Pons (tissue), 1 donor: Measurements from ENCODE around the gene CACFD1.

Experiments used
- DNase-seq: peaks from one replicate; pipeline ENCODE4 v3.0.0-alpha.2; 2016; ENCODE audit warnings: low spot score

The CACFD1 gene

GRCh38 chr9:133459476-133460404, at the start of gene CACFD1:
Gene CACFD1, plus strand, starts transcription at chr9:133459978. Its CDS starts 89 bp downstream, at chr9:133460067.
- peak; percentile 93 for DNase-seq

DNA sequence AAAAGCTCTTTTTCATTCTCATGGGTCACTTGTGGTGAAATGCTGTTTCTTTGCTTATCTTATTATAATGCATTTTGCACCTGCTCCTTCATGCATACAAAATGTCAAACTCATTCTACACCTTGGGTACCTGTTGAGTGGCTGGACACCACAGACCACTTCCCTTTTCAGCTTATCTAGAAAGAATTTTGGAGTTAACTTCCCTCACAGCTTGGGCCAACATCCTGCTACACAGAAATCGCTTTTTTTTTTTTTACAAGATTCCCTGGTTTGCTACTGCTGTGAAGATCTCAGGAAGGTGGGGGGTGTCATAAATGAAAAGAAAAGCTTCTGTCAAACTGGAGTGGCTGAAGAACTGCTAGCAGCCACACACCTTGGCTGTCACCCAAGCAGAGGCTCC, 44.6 kb upstream of the CACFD1 start:
- no peak for DNase-seq

DNA sequence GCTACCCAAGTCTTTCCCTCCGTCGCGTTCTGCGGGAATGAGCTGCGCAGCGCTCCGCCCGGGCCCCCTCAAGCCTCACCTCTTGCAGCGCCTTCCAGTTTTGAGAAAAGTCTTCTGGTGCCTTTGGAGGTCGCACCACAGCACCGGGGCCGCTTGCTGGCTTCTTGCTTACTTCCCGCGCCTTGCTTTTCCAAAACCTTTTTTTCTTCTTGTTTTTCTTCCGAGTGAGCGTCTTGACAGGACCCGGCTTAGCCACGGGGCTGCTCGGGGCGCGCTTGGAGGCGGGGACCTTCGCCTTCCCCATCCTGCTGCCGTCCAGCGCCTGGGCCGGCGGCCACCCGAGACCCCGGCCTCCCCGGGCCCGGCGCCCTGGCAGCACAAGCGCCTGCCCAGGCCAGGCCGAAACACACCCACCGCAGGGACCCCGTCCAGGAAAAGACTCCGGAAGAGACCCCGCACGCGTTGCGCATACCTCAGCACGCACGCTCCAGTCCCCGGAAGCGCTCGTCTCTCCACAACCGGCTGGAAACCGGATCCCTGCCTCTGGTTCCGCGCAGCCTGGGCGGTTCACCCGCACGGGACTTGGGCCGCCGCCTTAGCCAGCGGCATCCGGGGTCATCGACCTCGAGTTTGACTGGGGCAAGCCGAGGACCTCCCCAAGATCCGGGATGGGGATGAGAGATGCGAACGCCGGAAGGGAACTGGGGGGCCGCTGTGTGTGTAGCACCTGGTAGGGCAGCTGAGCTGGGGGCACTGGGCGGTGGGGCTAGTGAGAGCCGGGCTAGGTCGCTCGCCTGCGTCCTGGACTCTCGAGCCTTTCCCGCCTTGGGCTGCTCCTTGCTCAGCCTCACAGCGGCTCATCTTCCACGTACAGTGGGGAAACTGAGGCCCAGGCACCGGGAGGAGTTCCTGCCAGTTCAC, 42.0 kb upstream of the CACFD1 start, which contains the start of gene REXO4:
TSS of gene REXO4 (minus strand) at position 470 of the 921 bp plus-strand sequence. CDS start at position 304, 166 bp downstream.
- peak; percentile 46 for DNase-seq

DNA sequence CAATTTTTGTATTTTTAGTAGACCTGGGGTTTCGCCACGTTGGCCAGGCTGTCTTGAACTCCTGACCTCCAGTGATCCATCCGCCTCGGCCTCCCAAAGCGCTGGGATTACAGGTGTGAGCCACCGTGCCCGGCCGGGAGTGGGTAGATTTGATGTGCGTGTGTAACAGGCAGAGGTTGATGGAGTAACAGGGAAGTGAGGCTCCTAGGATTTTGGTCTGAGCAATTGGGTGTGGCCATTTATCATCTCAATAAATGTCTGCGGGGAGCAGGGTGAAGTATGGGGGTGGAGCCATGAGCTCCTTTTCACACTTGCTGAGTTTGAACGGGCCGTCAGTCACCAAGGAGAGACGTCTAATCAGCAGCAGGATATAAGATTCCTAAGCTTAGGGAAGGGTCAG, 40.8 kb upstream of the CACFD1 start:
- DNase-seq: no peak

- DNase-seq: no peak
These were observed 39.4 kb upstream of the CACFD1 start for GRCh38 chr9:133420392-133420827.

DNA sequence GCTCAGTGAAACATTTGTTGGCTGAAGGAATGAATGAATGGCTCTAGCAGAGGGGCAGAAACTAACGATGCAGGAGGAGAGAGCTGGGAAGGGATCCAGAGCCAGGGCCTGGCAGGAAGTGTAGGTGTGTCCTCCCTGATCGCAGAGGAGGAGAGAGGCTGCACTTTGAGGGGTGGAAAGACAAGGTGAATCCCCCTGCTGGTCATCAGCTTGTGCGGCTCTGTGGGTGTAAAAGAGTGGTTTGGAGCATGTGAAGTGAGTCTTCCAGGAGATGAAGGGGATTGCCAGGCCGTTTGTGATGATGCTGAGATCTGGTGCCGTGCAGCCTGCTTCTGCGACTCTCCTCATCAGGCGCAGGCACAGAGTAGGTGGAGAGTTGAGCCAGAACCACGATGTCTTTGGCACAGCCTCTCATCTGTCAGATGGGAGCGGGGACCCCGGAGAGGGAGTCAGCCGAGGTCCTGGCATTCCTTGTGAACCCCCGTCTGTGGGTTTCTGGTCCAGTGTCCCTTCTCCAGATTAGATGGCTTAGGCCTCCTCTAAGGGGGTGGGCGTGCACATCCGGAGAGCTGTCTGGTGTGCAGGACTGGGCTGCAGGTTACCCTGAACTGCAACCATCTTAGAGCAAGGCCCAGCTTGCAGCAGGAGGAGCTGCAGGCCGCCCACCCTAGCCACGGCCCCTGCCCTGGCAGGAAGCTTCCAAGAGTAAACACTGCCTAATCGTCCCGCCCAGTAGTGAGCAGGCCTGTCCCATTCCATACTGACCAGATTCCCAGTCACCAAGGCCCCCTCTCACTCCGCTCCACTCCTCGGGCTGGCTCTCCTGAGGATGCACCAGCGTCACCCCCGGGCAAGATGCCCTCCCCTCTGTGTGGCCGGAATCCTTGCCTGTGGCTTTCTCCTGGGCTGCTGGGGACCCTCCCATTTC, 37.9 kb upstream of the CACFD1 start, which contains the start of gene ADAMTS13:
TSS of gene ADAMTS13 (plus strand) at position 753 of the 928 bp plus-strand sequence. CDS start at position 830, 77 bp downstream.
- no peak for DNase-seq

- DNase-seq: no peak
These were observed 36.6 kb upstream of the CACFD1 start for GRCh38 chr9:133423216-133423615.

- no peak for DNase-seq
These were observed 35.6 kb upstream of the CACFD1 start for GRCh38 chr9:133424187-133424586.

GRCh38 chr9:133425049-133425632, 34.6 kb upstream of the CACFD1 start:
- no peak for DNase-seq

DNA sequence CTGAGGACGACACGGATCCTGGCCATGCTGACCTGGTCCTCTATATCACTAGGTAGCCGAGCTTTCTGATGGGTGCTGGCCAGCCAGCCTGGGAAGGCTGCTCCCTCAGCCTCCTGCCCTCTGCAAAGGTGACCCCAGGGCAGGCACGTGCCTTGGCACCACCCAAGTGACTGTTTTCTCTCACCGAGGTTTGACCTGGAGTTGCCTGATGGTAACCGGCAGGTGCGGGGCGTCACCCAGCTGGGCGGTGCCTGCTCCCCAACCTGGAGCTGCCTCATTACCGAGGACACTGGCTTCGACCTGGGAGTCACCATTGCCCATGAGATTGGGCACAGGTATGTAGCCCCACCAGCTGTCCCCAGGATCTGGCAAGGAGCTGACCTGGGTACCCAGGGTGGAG, 33.8 kb upstream of the CACFD1 start:
- no peak for DNase-seq

DNA sequence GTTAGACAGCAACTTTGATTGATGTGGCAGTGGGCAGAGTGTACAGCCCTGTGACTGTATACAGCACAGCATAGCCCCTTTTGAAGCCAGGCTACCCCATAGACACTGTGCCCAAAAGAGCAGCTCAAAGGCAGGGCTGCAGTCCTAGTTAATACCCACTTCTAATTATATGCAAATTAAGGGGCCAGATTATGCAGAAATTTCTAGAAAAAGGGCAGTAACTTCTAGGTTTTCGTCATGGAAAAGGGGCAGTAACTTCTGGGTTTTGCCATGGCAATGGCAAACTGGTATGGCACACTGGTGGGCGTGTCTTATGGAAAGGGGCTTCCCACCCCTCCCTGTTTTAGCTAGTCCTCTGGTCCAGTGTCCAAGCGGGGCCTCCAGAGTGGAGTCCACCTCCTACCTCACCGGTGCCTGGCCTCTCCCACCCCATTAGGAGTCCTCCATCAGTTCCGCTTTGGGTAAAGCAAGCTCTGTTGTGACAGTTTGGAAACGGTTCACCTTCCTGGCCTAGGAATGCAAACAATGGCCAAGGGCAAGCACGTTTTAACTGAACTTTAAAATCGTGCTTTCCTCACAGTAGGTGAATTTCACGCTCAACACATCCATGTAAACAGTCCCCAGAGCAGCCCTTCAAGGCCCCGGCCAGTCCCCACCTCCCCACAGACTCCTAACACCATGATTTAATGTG, 32.0 kb upstream of the CACFD1 start:
- no peak for DNase-seq

GRCh38 chr9:133428617-133429101, 31.1 kb upstream of the CACFD1 start:
- DNase-seq: no peak

GRCh38 chr9:133429214-133429613, 30.6 kb upstream of the CACFD1 start:
- no peak for DNase-seq

GRCh38 chr9:133429641-133430161, 30.1 kb upstream of the CACFD1 start:
- DNase-seq: no peak

- DNase-seq: no peak
These were observed 29.5 kb upstream of the CACFD1 start for GRCh38 chr9:133430244-133430643.

- no peak for DNase-seq
These were observed 26.4 kb upstream of the CACFD1 start for GRCh38 chr9:133433351-133433843.

DNA sequence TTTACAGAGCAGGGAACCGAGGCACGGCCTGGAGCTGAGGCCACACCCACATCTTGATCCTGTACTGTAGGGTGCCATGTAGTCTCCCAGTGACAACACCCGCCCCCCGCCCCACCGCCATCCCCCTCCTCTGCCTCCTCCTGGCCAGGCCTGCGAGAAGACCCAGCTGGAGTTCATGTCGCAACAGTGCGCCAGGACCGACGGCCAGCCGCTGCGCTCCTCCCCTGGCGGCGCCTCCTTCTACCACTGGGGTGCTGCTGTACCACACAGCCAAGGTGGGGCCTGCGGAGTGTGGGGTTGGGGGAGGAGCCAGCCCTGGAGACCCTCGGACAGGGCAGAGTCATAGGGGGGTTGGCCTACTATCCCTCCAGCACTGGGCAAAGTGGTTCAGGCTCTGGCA, 23.1 kb upstream of the CACFD1 start:
- DNase-seq: no peak

GRCh38 chr9:133437753-133438531, 21.8 kb upstream of the CACFD1 start:
- DNase-seq: no peak

DNA sequence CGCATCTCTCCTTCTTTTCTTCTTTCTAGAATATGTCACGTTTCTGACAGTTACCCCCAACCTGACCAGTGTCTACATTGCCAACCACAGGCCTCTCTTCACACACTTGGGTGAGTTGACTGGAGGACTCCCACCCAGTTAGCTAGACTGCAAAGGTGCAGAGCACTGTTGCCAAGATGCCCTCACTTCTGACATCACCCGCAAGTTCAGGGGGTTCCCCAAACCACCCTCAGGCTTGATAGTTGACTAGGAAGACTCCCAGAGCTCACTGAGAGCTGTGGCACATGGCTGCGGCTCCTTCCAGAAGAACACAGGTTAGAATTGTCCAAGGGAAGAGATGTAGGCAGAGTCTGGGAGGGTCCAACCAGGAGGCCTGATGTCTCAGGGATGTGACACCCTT, 20.4 kb upstream of the CACFD1 start:
- no peak for DNase-seq
